Gastroesophageal sphincter (tissue), 4 donors: ENCODE data around the gene ARHGEF4. TPM values are rescaled to one million over a fixed set of nuclear protein-coding genes. Genes with fewer than 3 reads are reported as not detected.

Experiments
- ATAC-seq: fragments of 150-250 bp; one replicate; pipeline ENCODE4 v1.9.1; 2016; ENCODE audit warnings: mild to moderate bottlenecking, moderate library complexity
- H3K27ac ChIP-seq, 4 donors: fragments of 200-600 bp; sonication (generic) in 3 of 4; 1 replicate in 3 of 4; 2 replicates in 1 of 4; pipeline ENCODE4 v1.5.1; 2016 to 2019
- H3K27me3 ChIP-seq: fragments of 200-600 bp; sonication (generic); one replicate; pipeline ENCODE4 v1.5.1; 2019
- H3K36me3 ChIP-seq, 2 donors: fragments of 200-600 bp; sonication (generic); one replicate each; pipeline ENCODE4 v1.5.1; 2019; ENCODE audit warnings: control low read depth in 1 of 2
- H3K4me1 ChIP-seq, 3 donors: fragments of 200-600 bp; sonication (generic); 1 replicate in 2 of 3; 2 replicates in 1 of 3; pipeline ENCODE4 v1.5.1; 2016 to 2019; ENCODE audit warnings: control low read depth in 2 of 3
- H3K4me3 ChIP-seq, 2 donors: fragments of 200-600 bp; sonication (generic); one replicate each; pipeline ENCODE4 v1.5.1; 2019; ENCODE audit warnings: mild to moderate bottlenecking in 1 of 2, moderate library complexity in 1 of 2
- H3K9me3 ChIP-seq, 3 donors: fragments of 200-600 bp; sonication (generic); one replicate each; pipeline ENCODE4 v1.5.1; 2017 to 2019; ENCODE audit warnings: control low read depth in 2 of 3
- EP300 ChIP-seq: sonication (generic); formaldehyde crosslinking; IDR thresholded peaks from one replicate; pipeline ENCODE4 v1.6.1; 2017; ENCODE audit warnings: antibody characterized with exemption, mild to moderate bottlenecking
- POLR2A ChIP-seq, 2 donors: fragments of 450-650 bp; IDR thresholded peaks; one replicate each; pipeline ENCODE4 v1.6.1; 2017; ENCODE audit warnings: antibody characterized with exemption in 2 of 2, mild to moderate bottlenecking in 2 of 2, moderate library complexity in 1 of 2
- POLR2AphosphoS5 ChIP-seq: sonication (generic); formaldehyde crosslinking; IDR thresholded peaks from one replicate; pipeline ENCODE4 v1.6.1; 2017; ENCODE audit warnings: antibody characterized with exemption
- WGBS, 2 donors: methylation state at CpG; one replicate each; pipeline ENCODE4 v1.1.5; 2018; ENCODE audit warnings: low coverage in 1 of 2; 5-methylcytosine and 5-hydroxymethylcytosine counted together
- total RNA-seq, 4 donors: library from RNA; depleted of rRNA; stranded (reverse); fragments of >200 nt; gene quantifications; one replicate each; pipeline ENCODE4 v1.1.0, GENCODE V29; 2016
- TF ChIP-seq, protein P1 (sequence below), 4 experiments: fragments of 200-600 bp in 2 of 4; fragments of 450-650 bp in 2 of 4; sonication (generic) in 1 of 4; IDR thresholded peaks; one replicate each; pipeline ENCODE4 v1.5.1; 2017 to 2019; ENCODE audit warnings: antibody characterized with exemption in 4 of 4, mild to moderate bottlenecking in 2 of 4, moderate library complexity in 2 of 4

Gene ARHGEF4
- total RNA-seq, 4 donors from 2014 or later: 15.9 to 59.5 (median 21.8) TPM

DNA sequence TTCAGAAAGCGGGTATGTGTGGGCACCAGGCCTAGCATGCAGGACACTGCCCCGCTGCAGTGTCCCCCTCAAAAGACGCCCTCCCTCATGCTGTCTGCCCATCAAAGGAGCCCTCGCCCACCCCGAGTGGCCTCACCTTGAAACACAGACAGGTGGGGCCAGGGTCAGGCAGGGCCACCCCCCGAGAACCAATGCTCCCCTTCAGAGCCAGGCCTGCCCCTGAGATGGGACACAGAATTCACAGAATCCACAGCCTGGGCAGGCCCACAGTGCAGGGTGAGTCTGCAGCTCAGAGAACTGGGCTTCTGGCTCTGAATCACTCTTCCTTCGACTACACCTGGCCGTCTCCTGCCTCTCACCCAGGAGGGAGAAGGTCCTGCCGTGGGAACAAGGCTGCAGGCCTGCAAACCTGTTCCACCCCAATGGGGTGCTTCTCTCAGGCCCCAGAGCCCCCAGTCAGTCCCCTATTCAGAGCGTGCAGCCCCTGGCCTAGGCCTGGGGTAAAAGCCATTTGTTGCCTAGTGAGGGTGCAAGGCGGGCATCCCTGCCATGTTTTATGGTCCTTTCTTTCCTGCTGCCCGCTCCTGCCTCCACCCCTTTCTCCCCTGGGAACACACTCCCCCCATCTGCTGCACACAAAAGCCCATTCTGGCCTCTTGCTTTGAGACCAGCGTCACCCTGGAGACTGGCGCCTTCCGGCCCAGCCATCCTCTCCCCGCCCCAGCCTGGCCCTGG lies 11.3 kb upstream of the ARHGEF4 start:
- no peak overlapping the region for H3K4me3 ChIP-seq
- 40% methylated on average over 3 of the region's 16 CpGs; no CpG with 5 or more reads in 1 of the 2 donors for WGBS, 2 donors
- H3K27ac ChIP-seq: no peak overlapping the region
- no peaks in the 10 kb centered on the region for H3K27me3 ChIP-seq
- no peaks in the 10 kb centered on the region for H3K36me3 ChIP-seq
- peaks cover 0 to 5% (median 3%) of the 10 kb centered on the region in 3 donors for H3K4me1 ChIP-seq
- no peak for ATAC-seq
- TF ChIP-seq EP300: no peak
- TF ChIP-seq POLR2AphosphoS5: no peak
- TF ChIP-seq POLR2A (IDR thresholded peaks at IDR 0.05): no peak
- TF ChIP-seq, protein P1, sequence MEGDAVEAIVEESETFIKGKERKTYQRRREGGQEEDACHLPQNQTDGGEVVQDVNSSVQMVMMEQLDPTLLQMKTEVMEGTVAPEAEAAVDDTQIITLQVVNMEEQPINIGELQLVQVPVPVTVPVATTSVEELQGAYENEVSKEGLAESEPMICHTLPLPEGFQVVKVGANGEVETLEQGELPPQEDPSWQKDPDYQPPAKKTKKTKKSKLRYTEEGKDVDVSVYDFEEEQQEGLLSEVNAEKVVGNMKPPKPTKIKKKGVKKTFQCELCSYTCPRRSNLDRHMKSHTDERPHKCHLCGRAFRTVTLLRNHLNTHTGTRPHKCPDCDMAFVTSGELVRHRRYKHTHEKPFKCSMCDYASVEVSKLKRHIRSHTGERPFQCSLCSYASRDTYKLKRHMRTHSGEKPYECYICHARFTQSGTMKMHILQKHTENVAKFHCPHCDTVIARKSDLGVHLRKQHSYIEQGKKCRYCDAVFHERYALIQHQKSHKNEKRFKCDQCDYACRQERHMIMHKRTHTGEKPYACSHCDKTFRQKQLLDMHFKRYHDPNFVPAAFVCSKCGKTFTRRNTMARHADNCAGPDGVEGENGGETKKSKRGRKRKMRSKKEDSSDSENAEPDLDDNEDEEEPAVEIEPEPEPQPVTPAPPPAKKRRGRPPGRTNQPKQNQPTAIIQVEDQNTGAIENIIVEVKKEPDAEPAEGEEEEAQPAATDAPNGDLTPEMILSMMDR (IDR thresholded peaks at IDR 0.05): no peak
- H3K9me3 ChIP-seq: no peaks in the 10 kb centered on the region

DNA sequence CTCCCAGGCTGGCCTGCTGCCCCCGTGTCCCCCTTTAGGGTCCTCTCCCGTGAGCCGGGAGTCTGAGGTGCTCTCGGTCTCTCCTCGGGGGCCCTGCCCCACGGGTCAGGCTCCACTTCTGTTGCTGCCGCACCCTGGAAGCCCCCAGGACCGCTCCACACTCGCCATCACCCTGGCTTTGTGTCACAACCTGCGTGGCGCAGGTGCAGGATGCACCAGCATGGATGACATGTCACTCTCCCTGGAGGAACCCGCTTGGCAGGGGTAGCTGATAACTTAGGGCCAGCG lies 10.8 kb upstream of the ARHGEF4 start:
- TF ChIP-seq, protein P1 (IDR thresholded peaks at IDR 0.05): no peak
- no peak for TF ChIP-seq POLR2A (IDR thresholded peaks at IDR 0.05)
- no peak for TF ChIP-seq EP300
- TF ChIP-seq POLR2AphosphoS5: no peak
- Histone ChIP-seq H3K4me3 (no peak overlapping the region), H3K27me3 (no peaks in the 10 kb centered on the region), H3K27ac (no peak overlapping the region), H3K36me3 (no peaks in the 10 kb centered on the region), H3K9me3 (no peaks in the 10 kb centered on the region), H3K4me1 (peaks cover 0 to under 1% (median 0%) of the 10 kb centered on the region in 3 donors)
- ATAC-seq: no peak
- no CpG with 5 or more reads among the region's 13 CpGs for WGBS, 2 donors

DNA sequence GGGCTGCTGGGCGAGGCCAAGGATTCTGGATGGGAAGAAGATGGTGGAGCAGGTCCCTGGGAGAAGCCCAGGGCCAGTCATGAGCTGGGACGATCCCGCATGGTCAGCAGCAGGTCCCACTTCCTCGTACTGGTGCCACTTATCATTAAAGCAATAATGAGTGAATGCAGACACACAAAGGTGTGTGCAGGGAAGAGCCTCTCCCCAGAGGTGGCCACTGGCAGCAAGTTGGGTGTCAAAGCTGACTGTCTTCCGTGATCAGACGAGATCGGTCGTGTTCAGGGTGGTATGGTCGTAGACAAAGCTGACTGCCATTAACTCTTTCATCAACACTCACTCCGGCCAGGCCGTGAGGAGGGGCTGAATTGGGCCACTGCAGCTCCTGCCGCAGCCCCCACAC lies 10.3 kb upstream of the ARHGEF4 start:
- TF ChIP-seq EP300: no peak
- TF ChIP-seq POLR2AphosphoS5: no peak
- TF ChIP-seq, protein P1 (IDR thresholded peaks at IDR 0.05): no peak
- no peak for TF ChIP-seq POLR2A (IDR thresholded peaks at IDR 0.05)
- Histone ChIP-seq H3K27ac (no peak overlapping the region), H3K4me1 (no peaks in the 10 kb centered on the region), H3K9me3 (no peaks in the 10 kb centered on the region), H3K36me3 (no peaks in the 10 kb centered on the region), H3K27me3 (peaks cover under 1% of the 10 kb centered on the region), H3K4me3 (no peak overlapping the region)
- ATAC-seq: no peak
- WGBS, 2 donors: 78 to 100% methylated on average over 2 to 10 of the region's 12 CpGs

DNA sequence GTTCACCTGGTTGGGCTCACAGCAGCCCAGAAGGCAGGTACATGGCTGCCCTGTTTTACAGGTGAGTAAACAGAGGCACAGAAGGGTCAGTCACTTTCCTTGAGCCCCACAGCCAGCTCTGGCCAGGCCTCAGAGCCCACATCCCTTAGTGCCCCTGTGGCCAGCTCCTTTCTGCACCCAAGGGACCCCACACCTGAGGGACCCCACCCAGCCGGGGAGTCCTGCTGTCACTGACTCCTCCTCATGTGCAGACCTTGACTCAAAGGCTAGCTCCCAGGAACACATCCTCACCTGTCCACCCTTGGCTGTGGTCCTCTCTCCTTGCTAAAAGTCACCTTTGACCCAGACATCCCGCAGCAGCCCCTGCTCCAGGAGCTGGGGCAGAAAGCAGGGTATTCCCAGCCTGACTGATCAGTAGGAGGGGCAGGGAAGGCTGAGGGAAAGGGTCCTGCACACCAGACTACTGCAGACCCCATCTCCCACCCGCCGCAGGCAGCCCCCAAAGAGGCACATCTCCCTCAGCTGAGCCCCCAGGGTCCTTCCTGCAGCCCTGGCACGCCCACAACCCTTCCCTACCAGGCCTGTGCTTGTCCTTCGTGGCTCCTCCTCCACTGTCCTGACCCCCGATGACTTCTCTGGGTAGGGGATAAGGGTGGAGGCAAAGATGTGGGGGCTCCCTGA lies 9.8 kb upstream of the ARHGEF4 start:
- Histone ChIP-seq H3K36me3 (no peaks in the 10 kb centered on the region), H3K4me1 (no peaks in the 10 kb centered on the region), H3K4me3 (no peak overlapping the region), H3K27me3 (peaks cover 6% of the 10 kb centered on the region), H3K9me3 (no peaks in the 10 kb centered on the region), H3K27ac (no peak overlapping the region)
- WGBS, 2 donors: 87% methylated on average over 6 of the region's 7 CpGs; no CpG with 5 or more reads in 1 of the 2 donors
- TF ChIP-seq EP300 (no peak), POLR2AphosphoS5 (no peak), POLR2A (IDR thresholded peaks at IDR 0.05) (no peak)
- TF ChIP-seq, protein P1 (IDR thresholded peaks at IDR 0.05): no peak
- no peak for ATAC-seq
